Uterus (tissue), 2 donors: Measurements from ENCODE around the gene MAP4K1.

Experiments
- CTCF ChIP-seq, 4 experiments: fragments of 200-600 bp in 2 of 4; fragments of 450-650 bp in 2 of 4; sonication (generic) in 2 of 4; IDR thresholded peaks; one replicate each; pipeline ENCODE4 v1.5.1; 2016 to 2019; ENCODE audit warnings: antibody characterized with exemption in 4 of 4, mild to moderate bottlenecking in 2 of 4, moderate library complexity in 1 of 4
- POLR2A ChIP-seq, 2 donors: fragments of 450-650 bp; IDR thresholded peaks; one replicate each; pipeline ENCODE4 v1.6.1; 2016; ENCODE audit warnings: antibody characterized with exemption in 2 of 2, mild to moderate bottlenecking in 1 of 2, moderate library complexity in 1 of 2

- TF ChIP-seq CTCF (IDR thresholded peaks at IDR 0.05) (no peak), POLR2A (IDR thresholded peaks at IDR 0.05) (no peak)
Observed at GRCh38 chr19:38556521-38557174, 61.1 kb downstream of the MAP4K1 start.
